Stimulated activated CD8-positive, alpha-beta memory T cell treated with anti-CD3 and anti-CD28 coated beads, Interleukin-15, amount 100 ng/mL, for 48 hours (primary cell): Measurements from ENCODE around the gene C1QTNF12.

Experiments used
- DNase-seq, 2 donors: peaks; one replicate each; pipeline ENCODE4 v3.0.0-alpha.2; 2020; ENCODE audit warnings: low read depth in 2 of 2

The C1QTNF12 gene

DNA sequence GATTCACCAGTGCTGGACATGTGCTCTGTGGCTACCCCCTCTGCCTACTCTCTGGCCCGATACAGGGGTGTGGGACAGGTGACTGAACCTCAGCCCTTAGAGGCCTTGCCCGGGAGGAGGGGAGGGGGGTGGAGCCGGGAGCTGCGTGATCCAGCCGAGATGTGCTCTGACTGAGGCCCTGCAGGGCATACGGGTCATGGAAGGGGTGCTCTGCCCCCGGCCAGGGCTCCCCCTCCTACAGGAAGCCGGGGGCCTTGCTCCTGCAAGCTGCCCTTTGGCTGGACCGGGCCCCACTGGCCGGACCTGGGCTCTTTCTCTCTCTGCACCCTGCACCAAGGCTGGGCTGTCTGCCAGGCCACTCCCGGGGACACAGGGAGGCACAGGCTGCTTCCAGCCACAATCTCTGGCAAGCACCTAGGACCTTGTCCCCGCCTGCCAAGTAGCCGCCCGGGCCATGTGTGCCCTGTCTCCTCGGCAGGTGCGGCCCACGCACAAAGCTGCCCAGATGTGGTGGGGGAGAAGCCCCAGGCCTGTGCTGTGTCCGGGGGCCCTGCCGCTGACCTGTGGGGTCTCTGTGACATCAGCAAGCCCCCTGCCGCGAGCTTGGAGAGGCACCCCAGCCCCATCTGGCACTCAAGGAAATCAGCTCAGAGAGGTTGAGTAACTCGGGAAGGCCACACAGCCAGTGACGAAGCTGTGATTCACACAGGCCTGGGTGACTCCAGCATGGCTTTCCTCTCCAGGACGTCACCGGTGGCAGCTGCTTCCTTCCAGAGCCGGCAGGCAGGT, 35.2 kb upstream of the C1QTNF12 start:
- DNase-seq = peak in 1 of 2 donors; percentile 19

DNA sequence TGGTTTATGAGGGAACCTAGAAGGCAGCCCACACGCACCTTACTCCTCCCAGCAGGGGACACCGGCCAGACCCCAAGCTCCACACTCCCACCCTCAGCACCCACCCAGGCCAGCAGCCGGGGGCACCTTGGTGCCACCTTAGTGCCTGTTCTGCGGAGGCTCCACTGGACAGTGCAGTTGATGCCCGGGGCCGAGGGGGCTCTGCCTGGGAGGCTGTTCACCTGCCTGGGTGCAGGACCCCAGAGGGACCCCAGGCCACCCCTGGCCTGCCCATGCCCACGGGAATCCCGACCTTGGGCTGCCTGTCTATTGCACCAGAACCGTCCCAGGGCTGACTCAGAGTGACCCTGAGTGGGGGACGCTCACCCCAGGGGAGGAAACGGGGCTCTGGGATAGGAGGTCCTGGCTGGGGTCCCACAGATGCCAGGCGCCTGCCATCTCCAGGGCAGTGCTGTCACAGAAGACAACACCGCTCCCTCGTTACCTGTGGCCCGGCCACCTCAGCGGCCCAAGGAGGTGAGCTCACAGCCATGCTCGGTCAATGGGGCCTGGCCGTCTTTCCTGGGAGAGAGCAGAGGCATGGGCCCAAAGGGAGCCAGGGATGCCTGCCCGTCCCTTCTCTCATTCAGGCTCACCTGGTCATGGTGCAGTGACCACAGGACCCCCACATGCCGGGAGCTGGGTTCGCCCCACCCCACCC, 34.4 kb upstream of the C1QTNF12 start:
- no peak for DNase-seq

DNA sequence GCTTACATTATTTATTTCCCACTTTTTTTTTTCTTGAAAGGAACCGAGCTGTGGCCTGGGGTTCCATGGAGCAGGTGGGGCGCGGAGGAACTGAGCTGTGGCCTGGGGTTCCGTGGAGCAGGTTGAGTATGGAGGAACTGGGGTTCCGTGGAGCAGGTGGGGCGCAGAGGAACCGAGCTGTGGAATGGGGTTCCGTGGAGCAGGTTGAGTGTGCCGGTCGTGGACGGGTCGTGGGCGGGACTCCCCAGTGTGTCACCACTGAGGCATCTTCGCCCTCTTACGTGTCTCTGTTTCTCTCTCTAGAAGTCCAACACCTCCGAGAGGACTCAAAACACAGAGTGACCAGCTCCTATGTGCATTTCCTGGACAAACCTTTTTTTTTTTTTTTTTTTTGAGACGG, 32.5 kb upstream of the C1QTNF12 start:
- DNase-seq = no peak

- no peak for DNase-seq
These were observed 32.1 kb upstream of the C1QTNF12 start for GRCh38 chr1:1278620-1279019.

DNA sequence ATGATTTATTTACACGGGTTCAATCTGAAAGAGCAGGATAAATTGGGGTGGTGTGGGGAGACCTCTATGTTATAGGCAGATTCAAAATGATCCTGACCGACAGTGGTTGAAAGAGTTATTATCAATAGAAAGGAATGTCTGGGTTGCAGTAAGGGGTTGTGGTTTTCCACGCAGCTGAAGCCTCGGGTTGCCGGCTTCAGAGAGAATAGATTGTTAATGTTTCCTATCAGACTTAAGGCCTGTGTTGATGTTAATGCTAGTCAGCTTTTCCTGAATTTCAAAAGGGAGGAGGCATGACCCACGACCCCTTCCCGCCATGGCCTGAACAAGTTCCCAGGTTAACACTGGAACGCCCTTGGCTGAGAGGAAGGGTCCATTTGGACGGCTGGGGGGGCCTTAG, 29.3 kb upstream of the C1QTNF12 start:
- DNase-seq = no peak

DNA sequence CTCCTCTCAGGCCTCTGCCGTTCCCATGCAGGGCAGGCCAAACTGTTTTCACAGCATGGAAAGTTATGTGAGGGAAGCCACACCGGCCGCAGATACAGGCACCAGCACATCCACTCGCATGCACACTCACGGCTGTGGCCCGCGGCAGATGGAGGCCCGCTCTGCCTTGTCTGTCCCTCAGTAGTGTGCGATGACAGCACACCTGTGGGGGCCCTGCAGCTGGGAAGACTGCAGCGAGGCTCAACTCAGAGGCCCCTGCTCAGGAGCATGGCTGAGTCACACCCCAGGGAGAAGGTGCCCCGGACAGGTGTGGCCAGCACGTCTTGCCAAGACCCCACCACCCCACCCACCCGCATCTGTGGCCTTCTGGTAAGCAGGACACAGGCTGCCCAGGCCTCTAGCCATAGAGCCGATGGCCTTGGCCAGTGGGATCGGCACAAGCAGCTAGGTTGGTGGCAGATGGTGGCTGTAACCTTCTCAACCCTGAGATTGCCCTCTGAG, 28.5 kb upstream of the C1QTNF12 start:
- no peak for DNase-seq

GRCh38 chr1:1274299-1274930, 27.9 kb upstream of the C1QTNF12 start:
- no peak for DNase-seq

DNA sequence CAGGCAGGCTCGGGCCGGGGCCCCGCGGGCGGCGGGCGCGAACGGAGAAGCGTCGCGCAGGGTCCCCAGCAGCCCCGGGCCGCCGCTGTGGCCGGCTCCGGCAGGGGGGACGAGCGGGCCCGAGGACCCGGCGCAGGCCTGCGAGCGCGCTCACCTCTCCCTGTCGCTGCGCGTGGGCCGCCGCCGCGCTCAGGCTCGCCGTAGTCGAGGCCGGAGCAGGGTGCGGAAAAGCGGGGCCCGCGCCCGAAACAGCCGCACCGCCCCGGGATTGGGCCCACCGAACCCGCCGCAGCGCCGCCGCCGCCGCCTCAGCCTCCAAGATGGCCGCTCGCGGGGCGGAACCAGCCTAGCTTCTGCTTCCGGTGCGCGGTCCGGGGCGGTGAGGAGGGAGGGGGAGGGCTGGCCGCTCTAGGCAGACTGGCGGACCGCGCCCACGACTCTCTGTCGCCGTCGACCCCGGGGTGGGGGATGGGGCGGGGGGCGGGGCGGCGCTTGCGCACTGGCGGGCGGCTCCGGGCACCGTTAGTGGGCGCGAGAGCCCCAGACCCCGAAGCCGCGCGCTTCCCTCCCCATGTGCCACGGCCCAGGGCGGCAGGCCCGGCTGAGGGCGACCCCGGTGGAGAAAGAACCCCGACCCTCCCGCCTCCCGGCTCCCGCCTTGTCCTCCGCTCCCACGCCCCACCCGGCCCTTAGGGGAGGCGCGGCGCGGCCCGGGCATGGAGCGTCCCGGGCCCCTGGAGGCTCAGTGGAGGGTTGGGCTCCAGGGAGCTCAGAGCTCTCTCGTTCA, 27.2 kb upstream of the C1QTNF12 start, which contains the start of gene UBE2J2:
Gene UBE2J2, minus strand, starts transcription at position 343 of the 787 bp plus-strand sequence. CDS start 5,862 bp downstream, outside the sequence.
- peak; percentile 88 to 90 for DNase-seq

- DNase-seq = no peak
These were observed 26.6 kb upstream of the C1QTNF12 start for GRCh38 chr1:1273209-1273511.

DNA sequence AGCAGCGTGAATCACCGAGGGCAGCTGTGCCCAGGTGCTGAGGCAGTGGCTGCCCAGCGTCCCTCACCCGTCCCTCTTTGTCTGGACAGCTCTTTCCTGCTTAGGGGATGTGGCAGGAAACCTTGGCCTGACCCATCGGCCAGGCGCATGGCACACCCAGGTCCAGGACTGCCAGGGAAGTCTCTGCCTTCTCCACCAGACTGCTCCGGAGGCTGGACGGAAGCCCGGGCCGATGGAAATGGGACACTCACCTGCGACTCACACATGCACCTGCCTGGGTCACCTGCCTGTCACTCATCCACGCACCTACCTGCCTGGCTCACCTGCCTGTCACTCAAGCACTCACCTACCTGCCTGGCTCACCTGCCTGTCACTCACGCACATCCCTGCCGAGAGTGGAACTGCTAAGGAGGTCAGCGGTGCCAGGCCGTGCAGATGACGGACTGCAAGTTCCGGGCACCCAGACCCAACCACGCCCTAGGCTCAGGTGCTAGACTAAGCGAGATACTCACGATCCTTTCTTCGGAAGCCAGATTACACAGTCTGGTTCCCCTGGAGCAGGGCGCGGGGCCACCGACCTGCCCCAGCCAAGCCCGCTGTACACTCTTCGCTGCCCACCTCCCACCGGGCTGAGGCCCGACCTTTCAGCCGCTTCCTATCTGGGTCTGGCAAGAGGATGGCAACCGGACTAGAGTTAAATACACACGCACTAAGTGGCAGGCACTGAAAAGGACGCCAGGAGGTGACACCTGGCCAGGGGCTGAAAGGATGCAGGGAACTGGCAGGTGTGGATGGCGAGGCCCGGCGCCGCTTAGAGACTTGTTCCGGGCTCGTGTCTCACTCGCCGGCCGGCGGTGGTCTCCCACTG, 26.1 kb upstream of the C1QTNF12 start:
- DNase-seq = no peak

- DNase-seq = no peak
These were observed 24.3 kb upstream of the C1QTNF12 start for GRCh38 chr1:1270813-1271212.

DNA sequence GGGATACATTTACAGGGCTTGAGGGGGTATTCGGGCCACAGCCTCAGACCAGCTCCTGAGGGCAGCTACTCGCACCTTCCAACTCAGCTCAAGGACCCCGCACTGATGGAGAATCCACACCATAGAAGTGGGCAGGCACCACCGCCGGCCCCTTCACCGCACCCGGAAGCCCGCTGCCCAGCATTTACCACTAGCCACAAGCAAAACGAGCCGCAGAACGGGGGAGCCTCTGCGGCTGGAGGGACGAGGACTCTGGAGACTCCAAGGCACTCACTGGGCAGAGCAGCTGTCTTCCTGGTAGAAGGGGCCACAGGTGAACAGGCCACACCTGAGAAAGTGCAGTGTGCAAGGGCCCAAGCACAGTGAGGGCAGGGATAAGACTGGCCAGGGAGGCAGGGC, 21.8 kb upstream of the C1QTNF12 start:
- no peak for DNase-seq

DNA sequence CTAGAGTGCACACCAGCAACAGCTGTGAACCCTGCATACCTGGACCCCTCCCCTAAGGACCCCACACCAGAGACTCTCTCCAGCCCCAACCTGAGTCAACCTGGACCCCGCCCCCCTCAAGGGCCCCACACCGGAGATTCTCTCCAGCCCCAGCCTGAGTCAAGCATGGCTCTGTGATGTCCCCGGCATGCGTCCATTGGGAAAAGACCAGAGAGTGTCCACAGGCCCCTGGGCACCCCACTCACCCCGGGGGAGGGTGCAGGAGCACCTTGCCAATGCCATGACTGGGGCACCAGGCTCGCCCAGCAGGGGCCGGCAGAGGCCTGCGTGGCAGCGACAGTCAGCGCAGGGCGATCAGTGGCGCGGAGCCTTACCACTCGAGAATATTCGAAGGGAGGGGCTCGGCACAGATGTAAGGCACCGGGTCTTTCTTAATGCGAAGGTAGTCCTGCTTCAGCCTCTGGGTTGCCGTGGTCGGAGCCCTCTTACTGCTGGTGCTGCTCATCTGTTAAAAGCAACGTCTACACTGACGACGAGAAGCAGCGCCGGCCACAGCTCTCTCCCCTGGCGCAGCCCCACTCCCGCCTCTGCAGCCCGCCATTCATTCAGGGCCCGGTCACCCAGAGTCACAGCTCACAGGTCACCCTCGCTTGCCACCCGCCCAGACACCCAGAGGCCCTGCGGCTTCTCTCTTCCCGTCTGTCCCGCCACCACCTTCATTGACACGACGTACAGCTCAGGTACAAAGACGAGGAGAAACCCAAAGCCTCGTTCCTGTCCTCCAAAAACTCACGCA, 21.2 kb upstream of the C1QTNF12 start:
- no peak for DNase-seq

DNA sequence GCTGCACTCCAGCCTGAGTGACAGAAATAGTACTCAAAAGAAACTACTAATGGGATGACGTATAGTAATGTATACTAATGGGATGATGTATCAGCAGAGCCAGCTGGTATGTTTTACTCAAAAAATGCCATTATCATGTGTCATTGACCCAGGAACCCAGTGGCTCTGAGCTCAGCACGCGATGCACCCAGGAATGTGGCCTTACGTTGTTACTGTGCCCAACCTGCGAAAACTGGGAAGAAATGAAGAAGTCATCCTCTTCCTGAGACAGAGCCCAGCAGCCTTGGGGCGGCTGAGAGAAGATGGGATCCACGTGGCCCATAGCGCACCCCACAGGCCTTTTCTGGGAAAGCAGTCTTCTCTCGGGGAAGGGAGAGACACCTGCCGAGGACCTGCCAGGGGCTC, 18.3 kb upstream of the C1QTNF12 start:
- DNase-seq = no peak

DNA sequence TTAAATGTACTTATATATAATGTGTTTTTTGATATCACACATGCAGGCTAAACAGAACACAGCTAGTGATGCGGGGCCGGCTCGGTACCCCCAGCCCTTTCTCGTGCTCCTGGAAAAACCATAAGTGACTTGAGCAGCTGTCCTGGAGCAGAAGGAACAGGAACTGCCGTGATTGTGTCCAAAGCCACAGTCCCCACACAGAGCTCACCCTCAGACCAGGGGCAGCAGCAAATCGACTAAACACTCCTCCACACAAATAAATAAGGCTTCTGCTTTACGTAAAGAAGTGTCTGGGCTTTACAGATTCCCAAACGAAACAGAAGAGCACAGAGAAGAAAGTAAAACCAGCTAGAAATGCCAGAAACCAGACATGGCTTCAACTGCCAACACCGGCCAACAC, 17.5 kb upstream of the C1QTNF12 start:
- DNase-seq = no peak

DNA sequence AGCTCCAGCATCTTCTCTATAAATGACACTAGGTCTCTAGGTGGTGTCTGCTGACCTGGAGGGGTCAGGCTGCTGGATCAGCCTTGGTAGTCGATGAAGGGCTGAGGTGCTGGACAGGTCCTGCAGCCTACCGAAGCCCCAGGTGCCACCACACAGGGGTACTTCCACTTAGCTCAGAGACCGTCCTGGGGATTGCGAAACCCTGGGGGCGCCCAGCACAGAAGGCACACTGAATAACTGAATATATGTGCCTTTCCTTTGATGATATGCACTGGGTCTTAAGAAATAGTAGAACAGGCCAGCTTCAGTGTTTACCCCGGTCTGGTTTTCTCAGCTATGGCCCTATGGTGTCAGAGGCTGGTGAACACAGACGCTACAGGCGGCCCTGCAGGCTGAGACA, 16.2 kb upstream of the C1QTNF12 start:
- no peak for DNase-seq

GRCh38 chr1:1262071-1262470, 15.5 kb upstream of the C1QTNF12 start:
- DNase-seq = no peak

GRCh38 chr1:1260843-1261560, 14.5 kb upstream of the C1QTNF12 start:
- no peak for DNase-seq

GRCh38 chr1:1259951-1260600, 13.6 kb upstream of the C1QTNF12 start:
- no peak for DNase-seq
